GM19023 (cell line): ENCODE results near the gene ANK3.

ENCODE experiments used
- ATAC-seq: cut with Tn5 transposase; IDR thresholded peaks from one replicate; pipeline ENCODE4 v1.9.1; 2021; ENCODE audit warnings: mild to moderate bottlenecking, moderate library complexity; ENCODE audit not compliant: unreplicated experiment

The ANK3 gene

DNA sequence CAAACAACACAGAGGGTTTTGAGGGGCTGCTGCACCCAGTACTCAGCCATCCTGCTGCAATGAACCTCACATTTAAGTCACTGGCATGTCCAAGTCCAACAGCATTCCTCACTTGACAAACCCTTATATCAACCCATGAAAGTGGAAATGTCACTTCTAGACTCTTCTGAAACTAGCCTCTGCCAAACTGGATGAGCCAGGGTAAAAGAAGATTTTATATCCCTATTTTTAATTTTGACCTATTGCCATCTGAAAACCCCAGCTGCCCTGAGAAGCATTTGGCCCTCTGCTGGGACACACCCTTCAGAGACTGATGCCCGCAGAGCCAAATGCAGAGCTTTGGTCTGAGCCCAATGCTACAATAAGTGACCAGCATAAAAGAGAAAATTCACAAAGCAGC, 201.1 kb downstream of the ANK3 start:
- no peak for ATAC-seq

DNA sequence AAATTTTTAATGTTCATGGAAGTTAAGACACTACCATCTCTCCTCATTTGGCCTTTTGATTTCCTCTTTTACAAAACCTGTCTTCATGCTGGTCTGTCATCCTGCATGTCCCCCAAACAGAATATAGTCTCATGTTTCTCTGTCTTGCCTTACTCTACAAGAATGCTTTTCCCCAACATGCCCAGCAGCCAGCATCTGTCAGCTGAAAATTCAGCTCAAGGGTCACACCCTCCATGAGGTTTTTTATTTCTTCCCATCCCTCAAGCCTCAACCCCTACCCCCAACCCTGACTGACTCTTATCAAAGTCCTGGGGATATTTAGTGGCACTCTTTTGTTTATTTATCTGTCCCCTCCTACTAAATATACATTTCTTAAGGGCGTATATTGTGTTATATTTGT, 202.0 kb downstream of the ANK3 start:
- no peak for ATAC-seq

DNA sequence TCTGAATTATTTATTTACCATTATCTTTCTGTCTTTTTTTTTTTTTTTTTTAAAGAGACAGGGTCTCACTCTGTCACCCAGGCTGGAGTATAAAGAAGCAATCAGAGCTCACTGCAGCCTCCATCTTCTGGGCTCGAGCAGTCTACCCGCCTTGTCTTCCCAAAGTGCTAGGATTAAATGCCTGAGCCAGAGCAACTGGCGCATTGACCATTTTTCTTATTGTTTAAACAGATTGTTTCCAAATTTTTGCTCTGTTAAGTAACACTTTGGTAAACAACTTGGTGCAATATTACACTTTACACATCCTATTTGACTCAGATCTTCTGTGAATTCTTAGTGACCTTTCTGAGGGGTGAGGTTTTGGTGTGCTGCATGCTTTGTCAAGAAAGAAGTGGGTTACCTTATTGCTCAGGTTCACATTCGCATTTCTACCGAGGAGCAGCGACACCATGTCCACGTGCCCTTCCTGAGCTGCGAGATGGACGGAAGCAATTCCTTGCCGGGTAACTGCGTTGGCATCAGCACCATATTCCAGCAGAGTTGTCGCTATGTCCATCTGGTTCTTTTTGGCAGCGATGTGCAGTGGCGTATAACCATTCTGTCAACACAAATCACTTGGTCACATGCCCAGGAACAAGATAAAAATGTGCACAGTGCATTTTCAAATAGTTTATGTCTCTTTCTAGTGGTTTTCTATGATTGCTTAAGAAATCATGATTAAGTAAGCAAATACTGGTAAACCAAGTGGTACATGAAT, 203.2 kb downstream of the ANK3 start:
- ATAC-seq, result no peak

DNA sequence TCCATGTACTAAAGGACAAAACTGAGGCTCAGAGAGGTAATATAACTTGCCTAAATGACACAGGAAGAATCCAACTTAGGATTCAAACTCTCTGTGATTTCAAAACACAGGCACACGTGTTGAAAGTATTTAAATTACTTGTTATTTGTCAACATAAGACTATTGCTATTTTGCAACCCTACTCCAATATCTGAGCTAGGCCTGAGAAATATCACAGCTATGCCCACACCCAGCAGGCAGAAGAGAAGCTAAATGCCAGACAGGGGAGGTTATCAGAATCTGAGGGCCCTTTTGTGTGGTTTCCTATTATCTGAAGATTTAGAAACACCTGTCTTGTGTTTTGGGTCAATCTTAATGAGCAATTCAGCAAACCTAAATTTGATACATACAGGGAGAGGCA, 204.3 kb downstream of the ANK3 start:
- no peak for ATAC-seq

DNA sequence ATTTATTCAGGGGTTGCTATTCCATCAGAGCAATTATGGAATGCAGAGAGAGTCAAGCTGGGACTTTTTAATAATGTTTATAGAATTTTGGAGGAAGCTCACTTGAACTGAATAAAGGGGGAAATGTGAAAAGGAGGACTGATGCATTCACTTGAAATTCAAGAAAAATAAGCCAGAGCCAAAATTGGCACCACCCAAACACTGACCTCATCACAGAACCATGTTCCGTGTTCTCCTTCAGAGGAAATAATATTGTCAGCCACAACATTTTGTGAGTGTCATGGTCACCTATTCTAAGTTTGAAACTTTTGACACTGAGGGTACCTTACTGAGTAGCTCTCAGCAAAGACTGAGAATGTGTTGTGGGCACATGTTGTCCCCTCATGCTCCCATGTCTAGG, 207.0 kb downstream of the ANK3 start:
- ATAC-seq, result no peak

DNA sequence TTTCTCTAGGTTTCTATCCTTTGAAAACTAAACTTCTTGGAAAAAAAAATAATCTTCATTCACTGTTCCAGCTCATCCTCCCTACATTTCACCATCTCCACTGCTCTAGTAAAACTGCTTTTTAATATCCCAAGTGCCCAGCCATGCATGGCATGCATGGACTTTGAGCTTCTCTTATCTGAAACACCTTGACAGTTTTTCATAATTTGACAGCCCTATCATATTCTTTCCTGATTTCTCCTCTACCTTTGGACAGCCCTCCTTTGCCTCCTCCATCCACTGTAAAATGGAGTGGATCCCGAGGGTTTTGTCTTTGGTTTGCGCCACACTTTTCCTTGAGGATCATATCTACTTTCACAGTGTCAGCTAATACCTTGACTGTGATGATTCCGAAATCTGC, 212.8 kb downstream of the ANK3 start:
- ATAC-seq, result no peak

DNA sequence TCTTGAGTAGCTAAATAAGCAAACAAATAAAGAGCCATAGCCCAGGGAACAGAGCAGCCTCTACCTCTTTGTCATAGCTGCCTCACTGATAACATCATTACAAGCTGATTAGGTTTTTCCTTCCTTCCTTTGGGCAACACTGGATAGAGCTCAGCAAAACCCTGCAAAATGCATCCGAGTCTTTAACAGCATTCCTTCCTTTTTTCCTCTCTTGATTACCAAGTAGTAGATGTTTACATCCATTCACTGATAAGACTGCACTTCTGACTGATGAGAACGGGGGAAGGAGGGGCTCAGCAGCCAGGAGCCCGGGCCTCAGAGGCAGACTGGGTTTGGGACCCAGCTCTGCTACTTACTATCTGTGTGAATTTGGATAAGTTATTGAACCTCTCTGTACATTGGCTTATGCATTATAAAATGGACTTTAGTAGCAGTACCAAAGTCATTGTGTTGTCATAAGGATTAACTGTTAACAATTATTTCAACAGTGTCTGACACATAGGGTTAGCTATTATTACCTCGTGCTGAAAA, 214.2 kb downstream of the ANK3 start:
- ATAC-seq, result no peak

DNA sequence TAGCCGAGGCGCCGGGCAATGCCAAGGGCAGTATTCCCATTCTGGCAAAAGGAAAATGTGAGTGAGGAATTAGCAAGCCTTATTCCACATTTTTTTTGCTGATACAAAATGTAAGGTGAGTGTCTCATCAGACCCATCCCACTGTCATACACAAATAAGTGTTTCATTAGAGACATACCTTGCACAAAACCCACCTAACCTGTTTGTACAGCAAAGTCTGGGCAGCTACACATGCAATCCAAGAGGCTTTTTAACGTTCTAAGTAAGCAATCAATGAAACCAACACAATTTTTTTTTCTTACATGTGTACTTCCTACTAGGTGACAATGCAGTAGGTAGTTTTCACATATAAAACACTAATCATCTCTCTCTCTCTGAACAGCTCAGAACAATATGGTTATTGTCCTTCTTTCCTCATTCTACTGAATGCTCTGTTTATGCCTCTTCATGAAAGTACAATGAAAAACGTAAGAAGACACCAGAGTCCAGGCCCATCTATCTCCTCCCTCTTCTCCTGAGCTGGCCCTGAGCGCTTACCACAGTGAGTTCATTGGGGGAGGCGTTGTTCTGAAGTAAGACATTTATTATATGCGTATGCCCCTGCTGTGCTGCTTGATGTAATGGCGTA, 217.2 kb downstream of the ANK3 start:
- ATAC-seq, result no peak

DNA sequence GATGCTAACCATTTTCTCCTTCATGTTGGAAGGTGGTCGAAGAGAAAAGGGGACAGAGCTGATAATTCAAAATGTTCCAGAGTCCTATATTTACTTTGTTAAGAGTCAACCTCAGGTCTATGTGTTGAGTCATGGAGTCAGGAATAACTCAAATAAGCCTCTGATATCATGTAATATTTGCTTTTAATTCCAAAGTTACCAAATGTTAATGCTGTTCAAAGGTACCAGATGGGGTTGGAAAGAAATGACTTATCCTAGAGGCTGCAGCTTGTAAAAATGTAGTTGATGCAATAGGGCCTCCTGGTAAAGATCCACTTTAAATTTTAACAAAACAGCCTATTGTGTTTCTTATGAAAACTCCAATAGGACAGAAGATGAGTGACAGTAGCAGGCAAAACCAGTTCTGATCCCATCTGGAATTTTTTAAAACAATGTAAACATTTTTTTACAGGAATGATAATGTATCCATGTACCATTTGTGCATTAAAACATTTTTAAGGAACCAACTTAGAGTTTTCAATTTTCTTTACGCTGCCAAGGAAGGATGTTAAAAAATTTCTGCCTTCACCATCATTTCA, 218.2 kb downstream of the ANK3 start:
- ATAC-seq, result no peak

DNA sequence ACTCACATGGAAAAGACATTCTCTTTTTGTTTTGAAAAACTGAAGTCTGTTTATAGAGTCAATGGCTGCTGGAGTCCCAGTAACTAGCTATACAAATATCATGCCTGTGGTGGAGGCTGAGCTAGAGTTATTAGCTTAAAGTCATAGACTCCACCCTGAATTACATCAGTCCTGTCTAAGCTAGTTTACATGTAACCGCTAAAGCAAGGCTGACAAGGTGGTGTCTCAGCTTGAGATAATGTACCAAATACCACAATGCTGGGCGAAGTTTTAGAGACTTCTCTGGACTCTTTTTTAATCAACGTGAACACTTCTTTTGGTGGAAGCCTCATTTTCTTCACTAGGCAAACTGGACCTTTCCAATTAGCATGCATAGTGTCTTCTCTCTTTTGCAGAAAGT, 219.4 kb downstream of the ANK3 start:
- no peak for ATAC-seq

DNA sequence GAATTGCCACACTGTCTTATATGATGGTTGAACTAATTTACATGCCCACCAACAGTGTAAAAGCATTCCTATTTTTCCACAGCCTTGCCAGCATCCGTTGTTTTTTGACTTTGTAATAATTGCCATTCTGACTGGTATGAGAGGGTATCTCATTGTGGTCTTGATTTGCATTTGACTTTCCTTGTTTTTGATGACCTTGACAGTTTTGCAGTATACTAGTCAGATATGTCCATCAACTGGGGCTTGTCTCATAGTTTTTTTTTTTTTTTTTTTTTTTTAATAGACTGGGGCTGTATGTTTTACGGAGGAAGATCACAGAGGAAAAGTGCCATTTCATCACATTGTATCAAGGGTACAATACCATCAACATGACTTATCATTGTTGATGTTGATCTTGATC, 220.6 kb downstream of the ANK3 start:
- no peak for ATAC-seq

DNA sequence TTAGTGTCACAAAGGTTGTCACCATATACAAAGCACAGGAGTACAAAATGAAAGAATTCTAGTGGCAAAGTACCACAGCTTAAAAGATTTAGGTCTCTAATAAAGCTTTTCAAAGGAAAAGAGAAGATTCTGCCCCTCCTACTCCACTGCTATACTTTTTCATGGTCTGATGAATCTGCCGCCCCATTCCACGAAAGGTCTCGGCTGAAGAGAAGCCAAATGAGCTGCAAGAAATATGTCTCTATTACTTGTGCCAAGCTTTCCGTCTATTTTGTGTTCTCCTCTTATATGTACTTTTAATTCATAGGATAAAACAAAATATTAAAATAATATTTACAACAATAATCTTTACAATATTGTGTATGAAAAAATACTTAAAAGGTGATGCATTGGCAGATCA, 222.6 kb downstream of the ANK3 start:
- no peak for ATAC-seq

DNA sequence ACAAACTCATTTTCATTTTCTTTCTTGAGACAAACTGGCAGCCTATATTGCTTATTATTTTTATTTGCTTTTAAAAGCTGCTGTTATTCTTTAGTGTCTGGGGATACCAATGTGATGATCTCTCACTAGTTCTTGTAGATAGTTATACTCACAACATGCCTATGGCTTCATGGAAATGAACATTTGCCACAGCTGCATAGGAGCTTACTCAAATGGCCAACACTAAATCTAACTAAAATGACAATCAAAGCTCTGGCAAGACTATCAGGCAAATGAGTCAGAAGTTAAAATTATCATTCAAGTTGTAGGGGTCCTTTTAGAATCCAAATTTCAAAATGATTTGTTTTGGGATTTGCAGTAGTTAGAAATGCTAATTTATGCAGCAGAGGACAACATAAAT, 225.9 kb downstream of the ANK3 start:
- ATAC-seq, result no peak

DNA sequence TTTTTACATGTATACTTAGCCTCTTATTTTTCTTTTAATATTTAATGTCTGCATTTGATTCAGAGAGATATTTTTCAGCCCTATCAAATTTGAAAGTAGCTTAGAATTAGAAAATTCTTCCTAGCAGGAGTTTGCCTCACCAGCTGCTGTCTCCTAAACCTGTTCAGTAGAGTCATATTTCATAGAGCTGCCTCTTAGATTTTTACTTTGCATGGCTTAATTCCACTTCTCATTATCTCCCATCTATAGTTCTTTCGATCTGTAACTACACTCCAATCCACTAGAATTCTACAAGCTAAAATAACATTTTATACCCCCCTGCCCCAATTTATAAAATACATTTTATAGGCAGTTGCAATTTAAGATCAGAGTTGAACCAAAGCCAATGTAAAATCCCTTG, 227.0 kb downstream of the ANK3 start:
- no peak for ATAC-seq

DNA sequence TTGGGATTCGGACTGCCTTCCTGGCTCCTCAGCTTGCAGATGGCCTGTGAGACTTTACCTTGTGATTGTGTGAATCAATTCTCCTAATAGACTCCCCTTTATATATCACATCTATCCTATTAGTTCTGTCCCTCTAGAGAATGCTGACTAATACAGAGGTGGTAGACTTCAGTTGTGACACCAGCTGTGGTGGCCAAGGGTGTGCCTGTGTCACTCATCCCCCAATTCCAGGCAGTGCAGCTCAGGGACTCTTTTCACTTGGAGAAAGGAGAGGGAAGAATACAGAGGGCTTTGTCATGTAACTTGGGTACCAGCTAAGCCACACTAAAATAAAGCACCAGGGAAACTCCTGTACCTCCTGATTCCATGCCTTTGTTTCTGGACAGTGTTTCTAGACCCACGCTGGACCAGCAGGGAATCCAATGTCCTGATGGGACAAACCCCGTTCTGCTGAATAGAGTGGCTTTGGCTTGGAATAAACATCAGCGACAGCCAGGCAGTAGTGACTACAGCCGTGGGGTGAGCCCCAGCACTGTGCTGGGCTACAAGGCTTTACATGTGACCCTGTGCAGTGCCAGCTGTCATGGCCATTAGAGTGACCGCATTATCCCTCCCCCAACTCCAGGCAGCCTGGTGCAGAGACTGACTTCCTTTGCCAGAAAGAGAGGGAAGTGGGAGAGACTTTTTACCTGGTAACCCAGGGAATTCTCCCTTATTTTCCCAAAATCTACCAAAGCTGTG, 233.6 kb downstream of the ANK3 start:
- ATAC-seq, result no peak

DNA sequence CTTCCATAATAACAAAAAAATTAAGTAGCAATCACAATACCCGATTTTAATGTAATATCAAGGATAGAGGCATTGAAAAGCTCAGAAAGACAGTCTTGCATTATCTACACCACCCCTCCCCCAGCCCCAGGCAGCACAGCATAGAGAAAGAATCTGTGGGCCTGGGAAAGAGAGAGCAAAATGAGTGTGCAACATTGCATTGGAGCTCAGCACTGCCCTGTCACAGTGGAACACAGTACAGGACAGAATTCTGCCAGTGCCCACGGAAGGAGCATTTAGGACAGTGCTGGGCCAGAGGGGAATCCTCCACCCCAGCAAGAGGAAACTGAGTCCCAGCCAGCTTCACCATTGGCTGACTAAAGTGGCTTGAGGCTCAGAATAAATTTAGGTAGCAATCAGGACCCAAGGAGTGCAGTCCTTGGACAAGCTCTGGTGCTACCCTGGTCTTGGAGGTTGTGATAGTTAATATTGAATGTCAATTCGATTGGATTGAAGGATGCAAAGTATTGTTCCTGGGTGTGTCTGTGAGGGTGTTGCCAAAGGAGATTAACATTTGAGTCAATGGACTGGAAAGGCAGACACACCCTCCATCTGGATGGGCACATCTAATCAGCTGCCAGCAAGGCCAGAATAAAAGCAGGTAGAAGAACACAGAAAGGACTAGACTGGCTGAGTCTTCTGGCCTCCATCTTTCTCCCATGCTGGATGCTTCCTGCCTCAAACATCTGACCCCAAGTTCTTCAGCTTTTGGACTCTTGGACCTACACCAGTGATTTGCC, 234.4 kb downstream of the ANK3 start:
- no peak for ATAC-seq

DNA sequence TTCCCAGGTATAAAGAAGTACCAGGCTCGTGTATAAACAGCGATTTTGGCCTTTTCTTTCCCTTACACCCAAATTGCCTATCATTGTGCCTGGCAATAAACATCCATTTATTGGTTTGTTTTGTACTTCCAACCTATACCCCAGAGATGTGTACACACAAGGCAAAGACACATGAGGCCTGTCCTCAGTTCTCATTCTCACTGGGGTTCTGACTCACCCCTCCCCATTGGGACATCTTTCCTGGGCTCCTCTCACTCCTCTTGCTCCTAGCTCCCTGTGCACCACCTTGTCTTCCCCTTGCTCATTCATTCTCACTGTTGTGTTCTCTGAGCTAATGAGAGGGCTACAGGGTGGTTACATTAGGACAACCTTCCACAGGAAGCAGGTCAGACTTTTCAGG, 240.7 kb downstream of the ANK3 start:
- ATAC-seq, result no peak

DNA sequence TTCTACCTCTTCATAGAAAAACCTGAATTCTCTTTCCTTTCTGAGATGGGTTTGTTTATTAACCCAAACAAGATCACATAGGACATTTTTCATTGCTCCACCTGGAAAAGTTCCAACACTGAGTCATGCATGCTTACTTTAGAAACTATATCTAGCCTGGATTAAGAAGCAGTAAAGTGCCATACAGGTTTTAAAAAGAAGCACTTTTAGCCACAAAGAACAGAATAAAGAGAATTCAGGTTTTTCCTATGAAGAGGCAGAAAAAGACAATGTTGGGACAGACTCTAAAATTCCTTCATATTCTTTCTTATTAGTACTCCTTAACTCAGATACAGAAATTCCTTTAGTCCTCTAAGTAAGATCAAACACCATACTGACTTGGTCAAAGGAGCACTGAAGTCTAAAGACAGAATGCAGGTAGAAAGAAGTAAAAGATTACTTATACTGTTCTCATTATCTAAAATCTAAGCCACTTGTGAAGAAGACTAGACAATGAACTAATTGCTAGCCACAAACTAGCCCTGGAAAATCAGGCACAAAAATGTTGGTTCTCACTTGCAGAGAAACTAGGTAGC, 241.3 kb downstream of the ANK3 start:
- no peak for ATAC-seq

DNA sequence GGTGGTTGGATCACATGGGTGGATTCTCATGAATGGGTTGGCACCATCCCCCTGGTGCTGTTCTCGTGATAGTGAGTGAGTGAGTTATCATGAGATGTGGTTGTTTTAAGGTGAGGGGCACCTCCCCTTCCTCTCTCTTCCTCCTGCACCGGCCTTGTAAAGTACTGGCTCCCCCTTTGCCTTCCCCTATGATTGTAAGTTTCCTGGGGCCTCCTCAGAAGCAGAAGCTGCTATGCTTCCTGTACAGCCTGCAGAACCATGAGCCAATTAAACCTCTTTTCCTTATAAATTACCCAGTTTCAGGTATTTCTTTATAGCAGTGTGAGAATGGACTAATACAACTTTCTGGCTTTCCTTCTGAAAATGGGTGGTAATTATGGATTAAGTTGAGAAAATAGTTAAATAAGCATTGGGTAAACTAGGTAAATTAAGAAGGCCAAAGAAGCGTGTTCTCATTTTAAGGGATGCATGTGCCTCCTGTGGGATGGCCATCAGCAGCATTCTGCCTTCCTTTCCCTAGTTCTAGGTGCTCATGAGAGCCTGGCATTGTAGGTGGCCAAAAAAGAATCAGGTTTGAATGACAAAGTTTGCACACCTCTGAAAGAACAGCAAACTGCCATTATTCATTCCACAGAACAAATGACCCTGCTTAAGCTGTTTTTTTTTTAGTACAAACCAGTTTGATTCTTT, 242.0 kb downstream of the ANK3 start:
- ATAC-seq, result no peak

DNA sequence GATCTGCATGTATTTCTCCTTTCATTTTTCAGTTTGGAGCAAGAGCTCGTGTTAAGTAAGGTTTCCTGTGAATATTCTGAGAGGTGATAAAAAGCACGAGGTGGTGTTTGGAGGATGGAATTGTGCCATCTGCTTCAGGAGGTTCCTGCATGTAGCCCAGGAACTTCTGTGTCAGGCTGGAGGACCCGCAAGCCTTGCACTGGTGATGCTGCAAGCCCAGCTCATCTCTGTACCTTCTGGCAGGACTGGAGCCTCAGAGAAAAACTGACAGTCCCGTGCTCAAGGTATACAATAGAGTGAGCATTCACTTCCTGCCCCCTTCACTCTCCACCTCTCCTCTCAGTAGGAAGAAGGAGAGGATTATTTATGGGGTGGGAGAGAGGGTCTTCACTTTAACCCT, 242.7 kb downstream of the ANK3 start:
- ATAC-seq, result no peak
